GM12878 (cell line): ENCODE results near the gene HYAL4. TPM values are rescaled to one million over a fixed set of nuclear protein-coding genes. Genes with fewer than 3 reads are reported as not detected.
"Not testable (repeated sequence)": the region's sequence is repeated elsewhere in the genome, so short reads cannot be mapped to it uniquely, and the experiment has no call there.

Experiments used
- ATAC-seq: fragments of 200-7000 bp; cut with Tn5 transposase; 3 replicates; pipeline ENCODE4 v1.9.1; 2020; ENCODE audit warnings: mild to moderate bottlenecking, moderate library complexity
- BruUV-seq: library from RNA; stranded (reverse); fragments of 400-500 nt; replicated peaks from 2 replicates; lab custom pipeline; 2021; lab: Mats Ljungman, UMichigan
- CTCF ChIA-PET: fragments of 300-600 bp; sonication (Branson Sonifier 250); formaldehyde crosslinking; extraction: SDS; loops from one replicate; lab custom pipeline; 2021; ENCODE audit warnings: inconsistent platforms; lab: Yijun Ruan, JAX
- POLR2A ChIA-PET: fragments of 350-600 bp; formaldehyde crosslinking; extraction: SDS; loops from one replicate; lab custom pipeline; 2021; ENCODE audit warnings: inconsistent platforms; lab: Charles Lee
- RAD21 ChIA-PET: fragments of 300-600 bp; sonication (Branson Sonifier 250); formaldehyde crosslinking; loops from one replicate; lab custom pipeline; 2023; ENCODE audit warnings: antibody characterized with exemption; ENCODE audit not compliant: unreplicated experiment; lab: Charles Lee
- SMC1A ChIA-PET: fragments of 300-600 bp; sonication (Branson Sonifier 250); formaldehyde crosslinking; loops from one replicate; lab custom pipeline; 2023; ENCODE audit not compliant: unreplicated experiment, uncharacterized antibody; lab: Charles Lee
- DNase-seq: peaks from one replicate; pipeline ENCODE4 v3.0.0-alpha.2; 2011; ENCODE audit warnings: low read depth, low spot score
- FAIRE-seq: peaks from 3 replicates; lab custom pipeline; 2011; peaks lifted over from hg19 to GRCh38; lab: Jason Lieb, UNC
- H2AFZ ChIP-seq: 2 replicates; pipeline ENCODE4 v1.6.0; 2011; ENCODE audit warnings: low read depth, low read length, control low read depth; ENCODE audit not compliant: control insufficient read depth
- H3K27ac ChIP-seq: 2 replicates; pipeline ENCODE4 v1.5.1; 2011; ENCODE audit warnings: control low read depth; ENCODE audit not compliant: control insufficient read depth, insufficient read depth
- H3K27me3 ChIP-seq, 2 experiments: replicated peaks in 1 of 2; 2 replicates each; pipeline versions ENCODE4 v1.6.0 to v1.6.1; 2011; ENCODE audit warnings: low read length in 1 of 2; ENCODE audit not compliant: control insufficient read depth in 2 of 2, insufficient read depth in 2 of 2
- H3K36me3 ChIP-seq, 2 experiments: 2 replicates each; pipeline ENCODE4 v1.5.1; 2011; ENCODE audit warnings: low read length in 1 of 2; ENCODE audit not compliant: control insufficient read depth in 2 of 2, insufficient read depth in 2 of 2
- H3K4me1 ChIP-seq: 2 replicates; pipeline ENCODE4 v1.6.1; 2011; ENCODE audit warnings: mild to moderate bottlenecking, low read length, moderate library complexity, mixed read lengths; ENCODE audit not compliant: control insufficient read depth, insufficient read depth
- H3K4me2 ChIP-seq: 2 replicates; pipeline ENCODE4 v1.6.0; 2011; ENCODE audit warnings: control low read depth; ENCODE audit not compliant: control insufficient read depth, insufficient read depth
- H3K4me3 ChIP-seq: fragments of 200-600 bp; sonication (generic); 2 replicates; pipeline ENCODE4 v1.5.1; 2016
- H3K79me2 ChIP-seq: 2 replicates; pipeline ENCODE4 v1.6.0; 2011; ENCODE audit warnings: low read length; ENCODE audit not compliant: control insufficient read depth, insufficient read depth
- H3K9ac ChIP-seq: 2 replicates; pipeline ENCODE4 v1.8.0; 2011; ENCODE audit warnings: low read length, control low read depth, mixed read lengths; ENCODE audit not compliant: control insufficient read depth, insufficient read depth
- H3K9me3 ChIP-seq: replicated peaks from 3 replicates; pipeline ENCODE4 v1.5.1; 2011; ENCODE audit warnings: mild to moderate bottlenecking, low read length; ENCODE audit not compliant: control insufficient read depth, insufficient read depth
- H4K20me1 ChIP-seq: 2 replicates; pipeline ENCODE4 v1.6.0; 2011; ENCODE audit not compliant: control insufficient read depth, insufficient read depth
- MYB ChIP-seq: fragments of 150-350 bp; IDR thresholded peaks from 2 replicates; pipeline ENCODE4 v1.6.1; 2014; ENCODE audit warnings: mild to moderate bottlenecking, low read depth, low read length, borderline replicate concordance
- ZBED1 ChIP-seq: IDR thresholded peaks from 2 replicates; pipeline ENCODE4 v1.6.1; 2016; ENCODE audit warnings: borderline replicate concordance
- WGBS: methylation state at CpG from one replicate; pipeline ENCODE4 v1.1.6; 2016; ENCODE audit warnings: low lambda C conversion rate; ENCODE audit not compliant: insufficient replicate concordance, insufficient coverage; ENCODE audit errors: missing lambda C conversion rate; 5-methylcytosine and 5-hydroxymethylcytosine counted together
- in situ Hi-C: fragments of 300-500 bp; cut with MboI; formaldehyde crosslinking; loops from 9 replicates; pipeline ENCODE4 v1.14.3; 2018; ENCODE audit warnings: mixed read lengths
- intact Hi-C: fragments of 100-400 bp; cut with micrococcal nuclease; formaldehyde crosslinking; loops from one replicate; pipeline ENCODE4 v1.14.2; 2022; ENCODE audit not compliant: unreplicated experiment
- polyA plus RNA-seq, 11 experiments: library from polyadenylated mRNA; depleted of rRNA in 4 of 11; unstranded in 6 of 11; stranded (reverse) in 5 of 11; fragments of >200 nt; fragmentation: Nextera tagmentation in 4 of 11; fragmentation: Illumina TruSeq in 1 of 11; extraction: Ambion mirVana in 4 of 11; extraction: Trizol in 1 of 11; gene quantifications; 1 replicate in 1 of 11; 2 replicates in 10 of 11; pipeline versions ENCODE4 v1.2.1 to v1.2.3, GENCODE V29; 2011 to 2016; ENCODE audit warnings: inconsistent platforms in 2 of 11, missing spikeins in 2 of 11, low read depth in 1 of 11
- total RNA-seq, 4 experiments: library from RNA; depleted of rRNA in 3 of 4; stranded (reverse); fragments of >200 nt in 3 of 4; fragmentation: Illumina TruSeq in 1 of 4; extraction: Trizol in 1 of 4; gene quantifications; 2 replicates each; pipeline versions ENCODE4 v1.2.1 to v1.2.3, GENCODE V29; 2013 to 2021

The HYAL4 gene
- total and polyA plus RNA-seq, 10 of the 15 experiments (the other 5 are each of a cell fraction or from before 2014, with no cell fraction given) = 0.14 to 0.88 (median 0.26) TPM; not detected in 1

- POLR2A ChIA-PET = not testable (repeated sequence)
Observed at GRCh38 chr7:123856428-123856827, 11.5 kb downstream of the HYAL4 start.

DNA sequence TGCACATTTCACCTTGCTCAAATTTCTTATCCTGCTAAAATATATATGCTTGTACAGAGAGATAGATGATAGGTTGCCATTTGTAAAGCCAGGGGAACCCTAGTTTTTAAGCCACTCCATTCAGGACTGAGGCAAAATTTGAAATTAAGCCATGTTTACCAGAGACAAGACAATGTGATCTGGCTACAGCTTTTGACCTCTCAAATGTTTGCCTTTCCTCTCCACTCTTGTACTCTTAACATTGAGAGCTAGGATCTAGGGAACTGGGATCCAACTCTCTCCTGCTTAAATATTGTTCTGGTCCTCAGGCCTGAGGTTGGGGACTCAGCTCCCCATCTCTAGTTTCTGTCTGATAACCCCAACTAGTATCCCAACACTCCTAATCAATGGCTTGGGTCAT lies 15.9 kb downstream of the HYAL4 start:
- no peak for ATAC-seq
- BruUV-seq = no TSS peak
- no peak for FAIRE-seq
- Histone ChIP-seq H3K9me3 (no peaks in the 10 kb centered on the region), H3K4me3 (no peak overlapping the region), H4K20me1 (no peaks in the 10 kb centered on the region), H3K36me3 (no peaks in the 10 kb centered on the region), H3K4me1 (no peaks in the 10 kb centered on the region), H3K79me2 (no peaks in the 10 kb centered on the region), H3K9ac (no peak overlapping the region), H2AFZ (no peak overlapping the region), H3K27ac (no peak overlapping the region), H3K4me2 (no peak overlapping the region), H3K27me3 (no peaks in the 10 kb centered on the region)
- ChIA-PET SMC1A (interaction anchor here (1.2 to 3.0 kb wide), 3 partner anchors 11 to 63 kb away, joined by 4 to 14 read pairs (median 5); no protein-coding TSS in a partner anchor), RAD21 (no interaction called here), POLR2A (no interaction called here), CTCF (interaction anchor here (2.9 kb wide), 1 partner anchor 63 kb away, joined by 18 read pairs; no protein-coding TSS in a partner anchor)
- intact Hi-C loops (no loop called here), in situ Hi-C loops (no loop called here)
- no peak for DNase-seq
- no peak for TF ChIP-seq ZBED1
- TF ChIP-seq MYB = no peak

More at GRCh38 chr7:123856428-123856827, 11.5 kb downstream of the HYAL4 start:
- H3K4me3 ChIP-seq, H3K27me3 ChIP-seq, H3K4me1 ChIP-seq, H3K79me2 ChIP-seq, H3K9me3 ChIP-seq, H2AFZ ChIP-seq, H3K4me2 ChIP-seq, ATAC-seq, H3K27ac ChIP-seq, H4K20me1 ChIP-seq, FAIRE-seq, intact Hi-C loops, H3K36me3 ChIP-seq, DNase-seq, BruUV-seq, H3K9ac ChIP-seq: not testable (repeated sequence)
- 0% methylated on average over 1 of the region's 1 CpG for WGBS
- RAD21 ChIA-PET = interaction anchor here (1.2 to 1.4 kb wide), 2 partner anchors 15 to 108 kb away, joined by 3 to 4 read pairs; no protein-coding TSS in a partner anchor
- SMC1A ChIA-PET = interaction anchor here (0.9 to 1.2 kb wide), 2 partner anchors 9 to 171 kb away, joined by 3 to 4 read pairs; no protein-coding TSS in a partner anchor
- CTCF ChIA-PET = interaction anchor here (0.6 to 2.7 kb wide), 5 partner anchors 8 to 174 kb away, joined by 3 to 11 read pairs (median 3); no protein-coding TSS in a partner anchor
- in situ Hi-C loops = loop anchor here (5.0 kb wide), 1 partner anchor 59 kb away; no protein-coding TSS in a partner anchor
